Peyer's patch (tissue), 4 donors: ENCODE results near the gene MAEA. TPM values are rescaled to one million over a fixed set of nuclear protein-coding genes. Genes with fewer than 3 reads are reported as not detected.
"Not testable (repeated sequence)": the region's sequence is repeated elsewhere in the genome, so short reads cannot be mapped to it uniquely, and the experiment has no call there.

ENCODE experiments used
- DNase-seq, 3 donors: peaks; one replicate each; pipeline ENCODE4 v3.0.0-alpha.2; 2017 to 2019
- H3K27ac ChIP-seq, 4 donors: fragments of 200-600 bp; sonication (generic); one replicate each; pipeline ENCODE4 v1.5.1; 2016 to 2019
- H3K27me3 ChIP-seq, 2 donors: fragments of 200-600 bp; sonication (generic); one replicate each; pipeline ENCODE4 v1.5.1; 2019
- H3K36me3 ChIP-seq, 3 donors: fragments of 200-600 bp; sonication (generic); one replicate each; pipeline ENCODE4 v1.5.1; 2016 to 2019
- H3K4me1 ChIP-seq, 4 donors: fragments of 200-600 bp; sonication (generic); one replicate each; pipeline ENCODE4 v1.5.1; 2016 to 2019
- H3K4me3 ChIP-seq, 4 donors: fragments of 200-600 bp; sonication (generic); 1 replicate in 3 of 4; 2 replicates in 1 of 4; pipeline ENCODE4 v1.5.1; 2016 to 2019; ENCODE audit warnings: mild to moderate bottlenecking in 1 of 4
- H3K9me3 ChIP-seq, 4 donors: fragments of 200-600 bp; sonication (generic); one replicate each; pipeline ENCODE4 v1.5.1; 2016 to 2019; ENCODE audit warnings: mild to moderate bottlenecking in 1 of 4
- CTCF ChIP-seq, 6 experiments: fragments of 450-650 bp in 4 of 6; fragments of 200-600 bp in 2 of 6; sonication (generic) in 1 of 6; IDR thresholded peaks; one replicate each; pipeline ENCODE4 v1.5.1; 2017 to 2019; ENCODE audit warnings: antibody characterized with exemption in 6 of 6, mild to moderate bottlenecking in 3 of 6, moderate library complexity in 1 of 6
- POLR2A ChIP-seq, 2 donors: fragments of 450-650 bp; IDR thresholded peaks; one replicate each; pipeline ENCODE4 v1.5.1; 2017; ENCODE audit warnings: antibody characterized with exemption in 2 of 2, mild to moderate bottlenecking in 2 of 2, moderate library complexity in 2 of 2
- total RNA-seq, 4 donors: library from RNA; depleted of rRNA; stranded (reverse); fragments of >200 nt; gene quantifications; one replicate each; pipeline ENCODE4 v1.1.0, GENCODE V29; 2016

MAEA gene
- total RNA-seq, 4 donors from 2014 or later = 112 to 200 (median 143) TPM

GRCh38 chr4:1369479-1370079 lies 79.9 kb downstream of the MAEA start:
- no peak for TF ChIP-seq CTCF (IDR thresholded peaks at IDR 0.05)
- no peak for TF ChIP-seq POLR2A (IDR thresholded peaks at IDR 0.05)
- no peaks in the 10 kb centered on the region for H3K4me1 ChIP-seq
- H3K4me3 ChIP-seq = no peak overlapping the region
- peaks cover 0 to 35% (median 0%) of the 10 kb centered on the region in 3 donors for H3K36me3 ChIP-seq
- no peaks in the 10 kb centered on the region for H3K27me3 ChIP-seq
- H3K27ac ChIP-seq = no peak overlapping the region
- DNase-seq = peak in 1 of 3 donors; percentile 24
- no peaks in the 10 kb centered on the region for H3K9me3 ChIP-seq

GRCh38 chr4:1370321-1371124 lies 80.8 kb downstream of the MAEA start:
- Histone ChIP-seq H3K27ac (no peak overlapping the region), H3K4me1 (no peaks in the 10 kb centered on the region), H3K4me3 (no peak overlapping the region), H3K9me3 (no peaks in the 10 kb centered on the region), H3K36me3 (peaks cover 0 to 42% (median 0%) of the 10 kb centered on the region in 3 donors), H3K27me3 (no peaks in the 10 kb centered on the region)
- peak in 1 of 3 donors; percentile 34 for DNase-seq
- no peak for TF ChIP-seq POLR2A (IDR thresholded peaks at IDR 0.05)
- no peak for TF ChIP-seq CTCF (IDR thresholded peaks at IDR 0.05)

GRCh38 chr4:1371176-1372165 lies 81.8 kb downstream of the MAEA start:
- peak in 1 of 3 donors; percentile 13 for DNase-seq
- no peak overlapping the region for H3K27ac ChIP-seq
- TF ChIP-seq POLR2A (IDR thresholded peaks at IDR 0.05) = no peak
- TF ChIP-seq CTCF (IDR thresholded peaks at IDR 0.05) = no peak

GRCh38 chr4:1372576-1372975 lies 82.9 kb downstream of the MAEA start:
- not testable (repeated sequence) for H3K27ac ChIP-seq
- H3K36me3 ChIP-seq = peaks cover 0 to 45% (median 0%) of the 10 kb centered on the region in 3 donors

More at GRCh38 chr4:1371176-1372165, 81.8 kb downstream of the MAEA start:
- no peaks in the 10 kb centered on the region for H3K9me3 ChIP-seq
- H3K4me3 ChIP-seq = no peak overlapping the region
- H3K36me3 ChIP-seq = peaks cover 0 to 42% (median 0%) of the 10 kb centered on the region in 3 donors
- H3K4me1 ChIP-seq = no peaks in the 10 kb centered on the region
- no peaks in the 10 kb centered on the region for H3K27me3 ChIP-seq

GRCh38 chr4:1373892-1374705 lies 84.4 kb downstream of the MAEA start:
- no peaks in the 10 kb centered on the region for H3K4me1 ChIP-seq
- H3K9me3 ChIP-seq = no peaks in the 10 kb centered on the region
- H3K27ac ChIP-seq = no peak overlapping the region
- no peaks in the 10 kb centered on the region for H3K27me3 ChIP-seq
- TF ChIP-seq CTCF (IDR thresholded peaks at IDR 0.05) (no peak), POLR2A (IDR thresholded peaks at IDR 0.05) (no peak)
- no peak overlapping the region for H3K4me3 ChIP-seq
- peak in 1 of 3 donors; percentile 37 for DNase-seq
- peaks cover 0 to 50% (median 0%) of the 10 kb centered on the region in 3 donors for H3K36me3 ChIP-seq

More at GRCh38 chr4:1372576-1372975, 82.9 kb downstream of the MAEA start:
- H3K9me3 ChIP-seq, H3K4me3 ChIP-seq, H3K27me3 ChIP-seq, DNase-seq, H3K4me1 ChIP-seq: not testable (repeated sequence)
